Activated naive CD8-positive, alpha-beta T cell treated with anti-CD3 and anti-CD28 coated beads, Interleukin-2, amount 50 U/mL, for 24 hours (primary cell): ENCODE measurements around the gene ZNF101.
A peak's percentile ranks its signal among the peaks of the same experiment; 100 is the strongest.
"Not testable (repeated sequence)": the region's sequence is repeated elsewhere in the genome, so short reads cannot be mapped to it uniquely, and the experiment has no call there.

Source experiments
- ATAC-seq: fragments of 150-1000 bp; cut with Tn5 transposase; one replicate; pipeline ENCODE4 v1.10.0; 2021
- DNase-seq: peaks from one replicate; pipeline ENCODE4 v3.0.0; 2021
- H3K27ac Mint-ChIP-seq: one replicate; pipeline ENCODE4 v1.8.0; 2021; ENCODE audit warnings: mild to moderate bottlenecking, mixed read lengths
- H3K27me3 Mint-ChIP-seq: one replicate; pipeline ENCODE4 v1.8.0; 2021; ENCODE audit warnings: mixed read lengths
- H3K36me3 Mint-ChIP-seq: one replicate; pipeline ENCODE4 v1.8.0; 2021; ENCODE audit warnings: low read depth, mixed read lengths
- H3K4me1 Mint-ChIP-seq: one replicate; pipeline ENCODE4 v1.8.0; 2021; ENCODE audit warnings: mixed read lengths
- H3K4me3 Mint-ChIP-seq: one replicate; pipeline ENCODE4 v1.8.0; 2021; ENCODE audit warnings: mild to moderate bottlenecking, moderate library complexity, mixed read lengths
- H3K9me3 Mint-ChIP-seq: one replicate; pipeline ENCODE4 v1.8.0; 2021; ENCODE audit warnings: mixed read lengths

The ZNF101 gene

DNA sequence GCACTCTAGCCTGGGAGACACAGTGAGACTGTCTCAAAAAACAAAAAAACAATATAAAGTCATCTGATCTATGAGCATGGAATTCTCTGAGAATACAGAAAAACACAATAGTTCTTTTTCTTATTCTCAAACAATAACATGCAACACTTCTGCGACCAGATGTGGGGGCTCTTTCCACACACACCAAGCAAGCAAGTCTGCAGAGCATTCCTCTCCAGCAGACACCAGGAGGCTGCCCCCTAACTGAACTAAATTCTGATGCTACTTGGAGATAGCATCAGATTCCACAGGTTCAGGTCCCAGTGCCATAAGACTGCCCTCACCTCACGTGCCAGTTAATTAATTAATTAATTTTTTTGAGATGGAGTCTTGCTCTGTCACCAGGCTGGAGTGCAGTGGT, 27.7 kb downstream of the ZNF101 start:
- Mint-ChIP-seq H3K4me1 (no peaks in the 10 kb centered on the region), H3K36me3 (peaks cover 12% of the 10 kb centered on the region), H3K4me3 (no peak overlapping the region), H3K27ac (no peak overlapping the region), H3K27me3 (no peaks in the 10 kb centered on the region), H3K9me3 (peaks cover 27% of the 10 kb centered on the region)
- ATAC-seq (no peak), DNase-seq (no peak)

DNA sequence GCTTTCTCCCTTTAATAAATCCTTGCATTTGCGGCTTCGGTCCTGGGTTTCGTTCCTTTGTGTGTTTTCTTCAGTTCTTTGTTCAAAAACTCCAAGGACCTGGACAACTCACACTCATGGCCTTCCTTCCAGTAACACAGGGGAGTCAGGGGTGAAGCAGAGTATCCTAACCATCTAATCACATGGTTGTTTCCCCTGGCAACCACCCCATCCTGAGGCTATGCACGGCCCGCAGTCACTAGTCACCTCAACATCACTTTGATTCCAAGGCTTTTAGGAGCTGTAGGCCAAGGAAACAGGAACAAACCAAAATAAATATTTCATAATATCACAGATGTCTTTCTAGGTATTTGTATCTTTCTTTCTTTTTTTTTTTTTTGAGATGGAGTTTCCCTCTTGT, 28.9 kb downstream of the ZNF101 start:
- ATAC-seq (no peak), DNase-seq (no peak)
- no peaks in the 10 kb centered on the region for H3K27me3 Mint-ChIP-seq
- no peaks in the 10 kb centered on the region for H3K4me1 Mint-ChIP-seq
- no peak overlapping the region for H3K27ac Mint-ChIP-seq
- H3K9me3 Mint-ChIP-seq, result peaks cover 27% of the 10 kb centered on the region
- peaks cover 12% of the 10 kb centered on the region for H3K36me3 Mint-ChIP-seq
- H3K4me3 Mint-ChIP-seq, result no peak overlapping the region

DNA sequence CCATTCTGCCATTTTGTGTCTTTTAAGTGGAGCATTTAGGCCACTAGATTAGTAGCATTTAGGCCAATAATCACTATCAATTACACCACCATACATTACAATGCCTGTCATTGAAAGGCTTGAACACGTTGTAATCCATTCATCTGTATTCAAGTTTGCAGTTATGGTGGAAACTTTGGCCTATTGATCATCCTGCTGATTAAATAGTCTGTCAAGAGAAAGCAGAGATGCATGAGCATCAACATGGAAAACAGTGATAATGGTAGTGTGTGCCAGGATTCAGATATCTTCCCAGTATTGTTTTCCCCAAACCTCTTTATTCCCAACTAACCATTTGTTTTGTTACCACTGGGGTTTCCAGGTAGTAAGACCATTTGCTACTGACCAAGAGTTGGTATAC, 31.9 kb downstream of the ZNF101 start:
- H3K36me3 Mint-ChIP-seq, result peaks cover 28% of the 10 kb centered on the region
- H3K27ac Mint-ChIP-seq, H3K4me3 Mint-ChIP-seq, DNase-seq, ATAC-seq, H3K4me1 Mint-ChIP-seq, H3K27me3 Mint-ChIP-seq: not testable (repeated sequence)
- peaks cover 36% of the 10 kb centered on the region for H3K9me3 Mint-ChIP-seq

DNA sequence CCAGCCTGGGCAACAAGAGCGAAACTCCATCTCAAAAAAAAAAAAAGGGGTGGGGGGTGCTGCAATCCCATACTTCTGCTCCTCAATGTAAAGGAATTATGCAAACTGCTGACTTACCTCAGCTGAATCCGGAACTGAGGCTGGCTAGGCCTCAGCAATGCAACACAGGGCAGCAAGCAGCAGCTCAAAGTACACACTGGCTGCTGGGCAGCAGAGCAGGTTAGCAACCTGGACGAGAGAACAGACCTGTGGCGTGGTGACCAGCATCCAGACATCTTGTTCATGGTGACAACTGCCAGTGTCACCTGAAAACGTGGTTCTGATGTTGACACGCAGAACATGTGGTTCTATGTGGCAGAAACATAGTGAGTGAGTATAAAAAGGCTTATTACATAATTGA, 36.2 kb downstream of the ZNF101 start:
- no peaks in the 10 kb centered on the region for H3K4me1 Mint-ChIP-seq
- no peaks in the 10 kb centered on the region for H3K27me3 Mint-ChIP-seq
- H3K9me3 Mint-ChIP-seq, result peaks cover 42% of the 10 kb centered on the region
- no peak for ATAC-seq
- no peak overlapping the region for H3K27ac Mint-ChIP-seq
- no peak for DNase-seq
- H3K36me3 Mint-ChIP-seq, result peaks cover 57% of the 10 kb centered on the region
- H3K4me3 Mint-ChIP-seq, result no peak overlapping the region

DNA sequence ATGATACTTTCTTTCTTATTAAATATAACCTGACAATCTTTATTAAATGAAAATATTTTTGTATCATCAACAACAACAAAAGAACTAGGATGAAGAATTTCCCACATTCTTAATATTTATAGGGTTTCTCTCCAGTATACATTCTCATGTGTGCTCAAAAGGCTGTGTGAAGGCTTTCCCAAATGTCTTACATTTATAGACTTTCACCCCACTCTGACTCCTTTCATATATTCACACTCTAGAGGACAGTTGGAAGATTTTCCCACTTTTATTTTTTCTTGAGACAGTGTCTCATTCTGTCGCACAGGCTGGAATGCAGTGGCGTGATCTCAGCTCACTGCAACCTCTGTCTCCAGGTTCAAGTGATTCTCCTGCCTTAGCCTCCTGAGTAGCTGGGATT, 41.9 kb downstream of the ZNF101 start:
- no peaks in the 10 kb centered on the region for H3K4me1 Mint-ChIP-seq
- H3K36me3 Mint-ChIP-seq, result peaks cover 84% of the 10 kb centered on the region
- no peaks in the 10 kb centered on the region for H3K27me3 Mint-ChIP-seq
- peaks cover 39% of the 10 kb centered on the region for H3K9me3 Mint-ChIP-seq
- ATAC-seq (no peak), DNase-seq (no peak)
- no peak overlapping the region for H3K4me3 Mint-ChIP-seq
- no peak overlapping the region for H3K27ac Mint-ChIP-seq

DNA sequence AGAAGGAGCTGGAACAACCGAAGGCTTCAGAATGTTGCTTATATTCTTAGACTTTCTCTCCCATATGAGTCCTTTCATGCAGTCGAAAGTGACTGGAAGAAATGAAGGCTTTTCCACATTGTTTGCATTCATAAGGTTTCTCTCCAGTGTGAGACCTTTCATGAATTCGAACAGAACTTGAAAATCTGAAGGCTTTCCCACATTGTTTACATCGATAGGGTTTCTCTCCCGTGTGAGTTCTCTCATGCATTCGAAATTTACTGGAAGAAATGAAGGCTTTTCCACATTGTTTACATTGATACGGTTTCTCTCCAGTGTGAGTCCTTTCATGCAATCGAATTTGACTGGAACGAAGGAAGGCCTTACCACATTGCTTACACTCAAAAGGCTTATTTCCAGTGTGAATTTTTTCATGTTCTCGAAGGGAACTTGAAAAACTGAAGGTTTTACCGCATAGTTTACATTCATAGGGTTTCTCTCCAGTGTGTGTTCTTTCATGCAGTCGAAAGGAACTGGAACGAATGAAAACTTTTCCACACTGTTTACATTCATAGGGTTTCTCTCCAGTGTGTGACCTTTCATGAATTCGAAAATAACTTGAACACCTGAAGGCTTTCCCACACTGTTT, 42.8 kb downstream of the ZNF101 start:
- no peaks in the 10 kb centered on the region for H3K4me1 Mint-ChIP-seq
- ATAC-seq, result no peak

DNA sequence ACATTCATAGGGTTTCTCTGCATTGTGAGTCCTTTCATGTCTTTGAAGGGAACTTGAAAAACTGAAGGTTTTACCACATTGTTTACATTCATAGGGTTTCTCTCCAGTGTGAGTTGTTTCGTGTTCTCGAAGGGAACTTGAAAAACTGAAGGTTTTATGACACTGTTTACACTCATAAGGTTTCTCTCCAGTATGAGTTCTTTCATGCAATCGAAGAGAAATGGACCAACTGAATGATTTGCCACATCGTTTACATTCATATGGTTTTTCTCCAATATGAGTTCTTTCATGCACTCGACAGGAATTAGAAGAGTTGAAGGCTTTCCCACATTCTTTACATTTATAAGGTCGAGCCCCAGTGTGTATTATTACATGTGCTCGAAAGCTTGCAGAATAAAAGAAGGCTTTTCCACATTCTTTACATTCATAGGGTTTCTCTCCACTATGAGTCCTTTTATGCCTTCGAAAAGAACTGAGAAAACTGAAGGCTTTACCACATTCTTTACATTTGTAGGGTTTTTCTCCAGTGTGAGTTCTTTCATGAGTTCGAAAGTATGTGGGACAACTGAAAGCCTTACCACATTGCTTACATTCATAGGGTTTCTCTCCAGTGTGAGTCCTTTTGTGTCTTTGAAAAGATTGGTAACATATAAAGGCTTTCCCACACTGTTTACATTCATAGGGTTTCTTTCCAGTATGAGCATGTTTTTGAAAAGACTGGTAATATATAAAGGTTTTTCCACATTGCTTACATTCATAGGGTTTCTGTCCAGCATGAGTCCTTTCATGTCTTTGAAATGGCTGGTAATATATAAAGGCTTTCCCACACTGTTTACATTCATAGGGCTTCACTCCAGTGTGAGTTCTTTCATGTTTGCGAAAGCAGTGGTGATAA, 43.5 kb downstream of the ZNF101 start:
- Mint-ChIP-seq H3K4me3 (no peak overlapping the region), H3K4me1 (no peaks in the 10 kb centered on the region), H3K36me3 (peaks cover 90% of the 10 kb centered on the region), H3K27me3 (no peaks in the 10 kb centered on the region), H3K27ac (no peak overlapping the region), H3K9me3 (peaks cover 37% of the 10 kb centered on the region)
- ATAC-seq (no peak), DNase-seq (no peak)

More for the DNA sequence above, 42.8 kb downstream of the ZNF101 start:
- H3K36me3 Mint-ChIP-seq, result peaks cover 88% of the 10 kb centered on the region
- no peaks in the 10 kb centered on the region for H3K27me3 Mint-ChIP-seq
- H3K9me3 Mint-ChIP-seq, result peaks cover 35% of the 10 kb centered on the region
- no peak overlapping the region for H3K27ac Mint-ChIP-seq
- no peak for DNase-seq
- H3K4me3 Mint-ChIP-seq, result no peak overlapping the region

DNA sequence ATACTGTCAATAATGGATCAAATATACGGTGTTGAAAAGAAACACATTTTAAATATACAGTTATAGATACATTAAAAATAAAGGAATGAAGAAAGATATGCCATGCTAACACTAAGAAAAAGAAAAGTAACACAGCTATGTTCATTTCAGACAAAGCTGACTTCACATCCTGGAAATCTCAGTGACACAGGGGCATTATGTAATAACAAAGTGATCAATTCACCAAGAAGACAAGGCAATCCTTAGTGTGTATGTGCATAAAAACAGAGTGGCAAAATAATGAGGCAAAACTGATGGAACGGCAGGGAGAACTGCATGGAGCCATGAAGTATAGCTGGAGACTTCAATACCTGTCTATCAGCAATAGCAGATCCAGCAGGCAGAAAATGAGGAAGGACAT, 51.2 kb downstream of the ZNF101 start:
- Mint-ChIP-seq H3K27me3 (no peaks in the 10 kb centered on the region), H3K9me3 (peaks cover 77% of the 10 kb centered on the region), H3K36me3 (peaks cover 77% of the 10 kb centered on the region), H3K4me1 (peaks cover 2% of the 10 kb centered on the region), H3K27ac (no peak overlapping the region), H3K4me3 (no peak overlapping the region)
- ATAC-seq (no peak), DNase-seq (no peak)

DNA sequence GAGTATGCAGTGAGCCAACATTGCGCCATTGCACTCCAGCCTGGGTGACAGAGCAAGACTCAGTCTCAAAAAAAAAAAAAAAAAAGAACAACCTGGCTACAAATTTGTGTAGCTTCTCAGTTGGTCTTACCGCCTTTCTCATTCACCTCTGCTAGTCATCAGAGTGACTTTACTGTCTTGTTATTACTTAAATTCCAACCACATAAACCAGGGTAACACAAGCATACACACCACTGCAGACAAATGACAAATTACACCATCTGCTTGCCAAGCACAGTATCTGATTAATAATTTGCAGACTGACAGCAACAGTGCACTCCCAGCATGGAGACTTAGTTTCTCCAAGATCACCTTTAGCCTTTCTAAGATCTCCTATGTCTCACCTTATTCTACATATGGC, 53.3 kb downstream of the ZNF101 start:
- DNase-seq, result no peak
- Mint-ChIP-seq H3K27me3 (no peaks in the 10 kb centered on the region), H3K4me3 (no peak overlapping the region), H3K9me3 (peaks cover 74% of the 10 kb centered on the region), H3K36me3 (peaks cover 66% of the 10 kb centered on the region), H3K4me1 (peaks cover 2% of the 10 kb centered on the region), H3K27ac (no peak overlapping the region)
- no peak for ATAC-seq

DNA sequence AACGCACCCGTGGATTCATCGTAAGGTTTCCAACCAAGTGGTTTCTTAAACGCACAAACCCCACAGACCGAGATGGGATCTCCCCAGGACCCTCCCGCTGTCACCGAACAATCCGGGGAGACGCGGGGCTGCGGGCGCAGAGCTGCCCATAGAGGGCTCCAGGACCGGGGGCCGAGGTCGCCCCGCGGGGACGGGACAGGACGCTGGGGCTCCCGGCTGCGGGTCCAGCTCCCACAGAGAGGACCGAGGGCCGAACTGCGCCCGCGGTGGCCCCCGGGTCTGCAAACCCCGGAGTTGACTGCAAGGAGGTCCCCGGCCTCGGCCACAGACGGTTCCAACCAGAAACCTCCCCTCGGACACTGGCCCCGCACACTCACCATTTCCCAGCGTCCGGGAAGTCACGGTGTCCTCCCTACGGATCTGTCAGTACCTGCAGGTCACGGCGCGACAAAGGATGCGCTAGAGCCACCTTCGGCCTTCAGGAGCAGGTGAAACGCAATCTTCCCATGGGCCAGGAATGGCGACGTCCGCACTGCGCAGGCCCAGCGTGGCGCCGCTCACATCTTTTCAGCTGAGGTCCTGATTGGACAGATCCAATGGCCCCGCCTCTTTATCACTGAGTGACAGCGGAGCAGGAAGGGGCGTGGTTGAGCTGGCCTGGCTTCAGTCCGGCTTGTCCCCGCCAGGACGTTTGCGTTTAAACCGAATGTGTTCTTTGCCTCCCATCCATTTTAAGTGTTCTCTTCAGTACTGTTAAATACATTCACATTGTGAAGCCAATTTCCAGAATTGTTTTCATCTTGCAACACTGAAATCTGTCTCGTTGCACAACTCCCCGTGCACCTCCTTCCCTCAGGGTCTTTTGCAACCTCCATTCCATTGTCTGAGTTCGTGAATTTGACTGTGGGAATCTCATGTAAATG, 64.2 kb downstream of the ZNF101 start, which contains the start of gene ZNF14:
Gene ZNF14, minus strand, starts transcription at position 534 of the 923 bp plus-strand sequence. Its CDS starts 154 bp downstream, at position 380.
- ATAC-seq, result peak; percentile 100
- peaks cover 32% of the 10 kb centered on the region for H3K4me1 Mint-ChIP-seq
- H3K9me3 Mint-ChIP-seq, result peaks cover 15% of the 10 kb centered on the region
- peak within 1 kb of the TSS; percentile 94 for H3K27ac Mint-ChIP-seq
- peaks cover 41% of the 10 kb centered on the region for H3K36me3 Mint-ChIP-seq
- peak within 1 kb of the TSS; percentile 89 for H3K4me3 Mint-ChIP-seq
- H3K27me3 Mint-ChIP-seq, result no peaks in the 10 kb centered on the region
- DNase-seq, result peak; percentile 92
